ENCODE results near the gene RFX7.
"Not testable (repeated sequence)": the region's sequence is repeated elsewhere in the genome, so short reads cannot be mapped to it uniquely, and the experiment has no call there.

The RFX7 gene

GRCh38 chr15:56243163-56244037, at the start of gene RFX7:
Gene RFX7 (minus strand): TSS chr15:56243879. CDS start chr15:56243285, 594 bp downstream.
- DNase-seq: peak; percentile 3 to 37

- no peak for DNase-seq
Measured at GRCh38 chr15:56292546-56293316, 49.1 kb upstream of the RFX7 start.

DNA sequence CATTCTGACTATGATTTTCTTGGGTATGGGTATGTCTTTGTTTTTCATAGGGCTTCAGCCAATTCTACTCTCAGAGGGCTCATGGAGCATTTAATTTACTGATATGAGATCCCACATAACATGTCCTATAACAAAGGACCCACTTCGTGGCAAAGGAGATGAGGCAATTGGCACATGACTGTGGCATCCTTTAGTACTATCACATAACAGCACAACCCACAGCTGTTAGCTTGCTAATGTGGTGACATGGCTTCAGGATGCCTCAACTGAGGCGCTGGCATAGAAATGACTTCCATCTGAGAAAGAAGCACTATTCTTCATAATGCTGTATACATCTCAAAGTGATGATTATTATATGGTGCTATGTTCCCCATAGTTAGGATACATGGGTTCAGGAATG, 48.1 kb upstream of the RFX7 start:
- no peak for DNase-seq

GRCh38 chr15:56286213-56286612, 42.5 kb upstream of the RFX7 start:
- DNase-seq: no peak

- DNase-seq: no peak
Measured at GRCh38 chr15:56281145-56281544, 37.5 kb upstream of the RFX7 start.

DNA sequence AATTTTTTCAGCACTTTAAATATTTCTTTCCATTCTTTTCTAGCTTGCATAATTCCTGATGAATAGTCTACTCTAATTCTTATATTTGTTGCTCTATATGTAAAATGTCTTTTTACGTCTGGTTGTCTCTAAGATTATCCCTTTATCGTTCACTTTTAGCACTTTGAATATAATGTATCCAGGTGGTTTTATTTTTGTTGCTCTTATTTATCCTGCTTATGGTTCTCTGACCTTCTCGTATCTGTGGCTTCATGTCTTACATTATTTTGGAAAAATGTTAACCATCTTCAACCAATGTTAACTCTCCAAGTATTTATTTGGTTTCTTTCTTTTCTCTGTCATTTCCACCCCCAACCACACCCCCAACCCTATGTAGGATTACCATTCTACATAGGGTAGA, 30.0 kb upstream of the RFX7 start:
- no peak for DNase-seq

GRCh38 chr15:56272454-56272853, 28.8 kb upstream of the RFX7 start:
- no peak for DNase-seq

DNA sequence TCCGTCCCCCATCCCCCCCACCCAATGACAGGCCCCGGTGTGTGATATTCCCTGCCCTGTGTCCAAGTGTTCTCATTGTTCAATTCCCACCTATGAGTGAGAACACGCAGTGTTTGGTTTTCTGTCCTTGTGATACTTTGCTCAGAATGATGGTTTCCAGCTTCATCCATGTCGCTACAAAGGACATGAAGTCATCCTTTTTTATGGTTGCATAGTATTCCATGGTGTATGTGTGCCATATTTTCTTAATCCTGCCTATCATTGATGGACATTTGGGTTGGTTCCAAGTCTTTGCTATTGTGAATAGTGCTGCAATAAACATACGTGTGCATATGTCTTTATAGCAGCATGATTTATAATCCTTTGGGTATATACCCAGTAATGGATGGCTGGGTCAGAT, 22.8 kb upstream of the RFX7 start:
- DNase-seq: not testable (repeated sequence)

- DNase-seq: no peak
Measured at GRCh38 chr15:56261854-56262509, 18.3 kb upstream of the RFX7 start.

DNA sequence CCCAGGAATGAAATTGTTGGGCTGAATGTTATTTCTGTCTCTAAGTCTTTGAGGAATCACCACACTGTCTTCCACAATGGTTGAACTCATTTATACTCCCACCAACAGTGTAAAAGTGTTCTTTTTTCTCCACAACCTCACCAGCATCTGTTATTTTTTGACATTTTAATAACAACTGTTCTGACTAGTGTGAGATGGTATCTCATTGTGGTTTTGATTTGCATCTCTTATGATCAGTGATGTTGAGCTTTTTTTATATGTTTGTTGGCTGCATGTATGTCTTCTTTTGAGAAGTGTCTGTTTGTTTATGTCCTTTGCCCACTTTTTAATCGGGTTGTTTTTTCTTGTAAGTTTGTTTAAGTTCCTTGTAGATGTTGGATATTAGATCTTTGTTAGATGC, 13.6 kb upstream of the RFX7 start:
- DNase-seq: not testable (repeated sequence)

DNA sequence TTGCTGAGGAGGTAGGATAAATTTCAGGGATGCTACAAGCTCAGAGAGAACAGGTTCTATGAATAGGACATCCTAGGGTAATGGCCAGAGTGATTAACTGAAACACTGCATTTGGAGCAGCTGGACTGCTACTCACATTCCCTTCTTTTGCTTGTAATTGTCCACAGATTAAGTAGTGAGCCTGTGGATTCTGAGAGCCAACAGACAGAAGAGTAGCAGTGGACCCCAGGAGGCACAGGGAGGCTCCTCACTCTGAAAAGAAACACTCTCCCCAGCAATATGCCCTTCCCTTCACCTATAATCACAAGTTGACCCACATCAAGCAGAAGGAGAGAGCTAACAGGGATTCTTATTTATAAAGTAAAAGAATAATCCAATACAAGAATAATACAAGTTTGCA, 10.6 kb upstream of the RFX7 start:
- DNase-seq: no peak

DNA sequence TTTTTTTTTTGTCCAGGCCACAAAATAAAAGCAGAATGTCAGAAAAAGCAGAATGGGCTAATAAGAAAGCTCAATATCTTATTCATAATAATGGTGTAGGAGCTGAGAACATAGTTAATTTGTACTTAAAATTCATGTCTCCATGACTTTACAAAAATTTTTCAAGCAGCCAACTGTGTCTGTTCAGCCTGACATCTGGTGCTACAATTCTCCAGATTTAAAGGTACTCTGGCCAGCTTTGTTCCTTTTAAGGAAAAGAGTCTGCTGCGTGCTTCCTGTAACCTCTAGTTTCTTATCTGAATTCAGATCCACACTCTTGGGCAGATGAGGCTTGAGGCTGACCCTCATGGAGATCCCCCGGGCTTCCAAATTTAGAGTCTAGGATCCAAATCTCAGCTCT, 8.7 kb upstream of the RFX7 start:
- no peak for DNase-seq

DNA sequence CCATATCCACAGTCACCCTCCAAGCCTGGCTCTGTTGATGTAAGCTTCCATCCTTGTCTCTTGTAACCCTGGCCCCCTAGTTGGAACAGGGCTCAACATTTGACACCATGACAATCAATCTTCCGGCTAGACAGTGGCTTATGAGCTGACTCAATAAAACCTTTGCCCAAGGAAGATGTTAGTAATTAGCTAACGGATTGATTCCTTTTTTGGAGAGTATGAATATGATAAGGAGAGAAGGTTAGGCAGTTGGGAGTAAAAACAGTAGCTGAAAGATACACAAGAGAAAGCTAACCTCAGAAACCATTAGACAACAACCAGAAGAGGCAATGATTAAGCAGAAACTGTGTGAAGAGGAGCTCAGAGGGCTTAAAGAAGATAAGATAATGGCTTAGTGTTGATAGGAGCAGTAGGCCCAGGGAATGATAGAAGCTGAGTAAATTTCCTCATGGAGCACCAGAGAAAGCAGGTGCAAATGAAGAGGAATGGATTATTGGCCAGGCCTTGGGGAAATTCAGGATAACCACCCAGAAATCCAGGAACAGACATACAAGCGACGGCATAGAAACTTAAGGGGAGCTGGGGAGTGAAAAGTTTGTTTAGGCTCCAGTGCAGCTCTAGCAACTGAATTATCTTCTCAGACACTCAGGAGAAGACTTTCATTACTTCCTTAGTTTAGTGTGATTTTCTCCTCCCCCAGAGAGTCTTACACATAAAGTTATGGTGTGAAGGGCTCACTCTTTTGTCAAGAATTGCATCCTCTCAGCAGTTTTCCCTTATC, 7.8 kb upstream of the RFX7 start:
- no peak for DNase-seq

DNA sequence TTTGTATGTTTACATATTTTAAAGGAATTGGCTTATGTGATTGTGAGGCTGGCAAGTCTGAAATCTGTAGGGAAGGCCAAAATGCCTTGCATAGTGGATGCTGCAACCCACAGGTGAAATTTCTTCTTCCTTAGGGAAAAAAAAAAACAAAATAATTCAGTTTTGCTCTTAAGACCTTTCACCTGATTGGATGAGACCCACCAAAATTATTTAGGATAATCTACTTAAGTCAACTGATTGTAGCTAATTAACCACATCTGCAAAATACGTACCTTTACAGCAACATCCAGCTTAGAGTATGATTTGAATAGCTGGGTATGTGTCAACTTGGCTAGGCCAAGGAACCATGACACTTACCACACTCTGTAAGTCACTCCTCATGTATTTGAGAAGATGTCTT, 6.9 kb upstream of the RFX7 start:
- DNase-seq: no peak

DNA sequence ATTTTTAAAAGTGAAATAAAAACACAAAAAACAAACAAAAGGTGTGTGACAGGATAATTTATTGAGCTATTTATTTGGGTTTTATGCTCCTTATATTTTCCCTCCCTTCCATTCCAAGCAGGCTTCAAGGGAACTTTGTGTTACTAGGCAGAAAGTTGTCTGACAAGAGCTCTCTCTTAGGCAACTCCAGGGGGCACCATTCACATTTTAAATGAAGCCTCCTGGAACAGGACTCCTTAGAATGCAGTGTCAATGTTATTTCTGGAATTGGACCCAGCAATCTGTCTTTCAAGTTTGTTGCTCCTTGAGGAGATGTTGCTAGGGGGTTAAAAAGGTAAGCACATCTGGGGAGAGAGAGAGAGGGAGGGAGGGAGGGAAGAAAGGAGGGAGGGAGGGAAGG, 5.4 kb upstream of the RFX7 start:
- no peak for DNase-seq

GRCh38 chr15:56248311-56248992, 4.8 kb upstream of the RFX7 start:
- no peak for DNase-seq

- DNase-seq: no peak
Measured at GRCh38 chr15:56247266-56247665, 3.6 kb upstream of the RFX7 start.

DNA sequence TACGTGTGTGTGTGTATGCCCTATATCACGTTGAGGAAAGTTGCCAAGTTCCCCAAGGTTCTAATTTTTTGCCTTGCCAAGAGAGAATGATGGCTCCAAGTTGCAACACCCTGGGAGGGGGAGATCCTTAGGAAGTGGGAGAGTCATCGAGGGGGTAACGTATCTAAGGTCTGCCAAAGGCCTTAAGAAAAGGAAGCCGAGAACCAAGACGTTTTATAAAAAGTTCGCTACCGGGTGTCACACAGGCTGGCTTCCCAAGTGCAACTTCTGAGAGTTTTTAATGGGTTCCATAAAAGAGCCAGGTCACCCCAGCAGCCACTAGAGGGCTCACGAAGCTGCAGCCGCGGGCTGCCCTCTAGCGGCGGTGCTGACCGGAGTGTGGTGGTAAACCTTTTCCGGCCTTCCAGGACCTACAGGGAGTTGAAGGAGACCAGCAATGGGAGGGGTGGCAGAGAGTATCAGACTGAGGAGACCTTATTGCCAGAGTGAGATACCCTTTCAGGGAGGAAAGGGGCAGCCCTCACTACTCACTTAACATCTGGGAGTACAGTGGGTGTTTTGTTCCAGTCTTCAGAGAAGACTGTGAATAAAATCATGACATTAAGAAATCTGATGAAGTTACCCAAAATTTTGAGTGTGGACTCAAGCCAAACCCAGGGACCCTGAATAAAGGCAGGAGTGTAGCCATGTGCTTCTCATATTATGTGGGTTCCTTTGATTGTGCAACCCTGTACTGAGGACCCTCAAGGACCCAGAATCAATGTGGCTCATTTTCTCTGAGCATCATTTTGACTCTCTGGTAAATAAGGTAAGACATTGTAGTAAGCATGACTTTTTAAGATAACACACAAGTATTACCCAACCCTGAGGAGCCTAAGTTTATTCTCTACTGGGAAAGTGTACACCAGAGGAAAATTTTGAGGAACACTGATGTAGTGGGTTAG, 2.5 kb upstream of the RFX7 start:
- DNase-seq: peak; percentile 35 to 56

GRCh38 chr15:56244811-56245576, 1.3 kb upstream of the RFX7 start:
- DNase-seq: no peak
